HEK293T (cell line): ENCODE results near the gene TSPAN33.

ENCODE experiments used
- ARNT ChIP-seq: fragments of 450-650 bp; IDR thresholded peaks from 2 replicates; pipeline ENCODE4 v1.6.1; 2017; ENCODE audit warnings: mild to moderate bottlenecking
- BHLHE40 ChIP-seq: fragments of 450-650 bp; IDR thresholded peaks from 2 replicates; pipeline ENCODE4 v1.6.1; 2016; ENCODE audit warnings: mild to moderate bottlenecking, moderate library complexity, borderline replicate concordance
- ELF4 ChIP-seq: fragments of 450-650 bp; IDR thresholded peaks from 2 replicates; pipeline ENCODE4 v1.6.1; 2017; ENCODE audit warnings: antibody characterized with exemption
- FOXA1 ChIP-seq: fragments of 450-650 bp; IDR thresholded peaks from 2 replicates; pipeline ENCODE4 v1.6.1; 2016; ENCODE audit warnings: mild to moderate bottlenecking
- FOXK2 ChIP-seq: fragments of 450-650 bp; IDR thresholded peaks from 2 replicates; pipeline ENCODE4 v1.6.1; 2016; ENCODE audit warnings: mild to moderate bottlenecking
- FOXM1 ChIP-seq: fragments of 450-650 bp; IDR thresholded peaks from 2 replicates; pipeline ENCODE4 v1.6.1; 2017; ENCODE audit warnings: mild to moderate bottlenecking, borderline replicate concordance
- SP1 ChIP-seq: fragments of 450-650 bp; IDR thresholded peaks from 2 replicates; pipeline ENCODE4 v1.6.1; 2017
- SUZ12 ChIP-seq: fragments of 450-650 bp; IDR thresholded peaks from 2 replicates; pipeline ENCODE4 v1.6.1; 2016; ENCODE audit warnings: mild to moderate bottlenecking
- TARDBP ChIP-seq: fragments of 450-650 bp; IDR thresholded peaks from 2 replicates; pipeline ENCODE4 v1.6.1; 2016

DNA sequence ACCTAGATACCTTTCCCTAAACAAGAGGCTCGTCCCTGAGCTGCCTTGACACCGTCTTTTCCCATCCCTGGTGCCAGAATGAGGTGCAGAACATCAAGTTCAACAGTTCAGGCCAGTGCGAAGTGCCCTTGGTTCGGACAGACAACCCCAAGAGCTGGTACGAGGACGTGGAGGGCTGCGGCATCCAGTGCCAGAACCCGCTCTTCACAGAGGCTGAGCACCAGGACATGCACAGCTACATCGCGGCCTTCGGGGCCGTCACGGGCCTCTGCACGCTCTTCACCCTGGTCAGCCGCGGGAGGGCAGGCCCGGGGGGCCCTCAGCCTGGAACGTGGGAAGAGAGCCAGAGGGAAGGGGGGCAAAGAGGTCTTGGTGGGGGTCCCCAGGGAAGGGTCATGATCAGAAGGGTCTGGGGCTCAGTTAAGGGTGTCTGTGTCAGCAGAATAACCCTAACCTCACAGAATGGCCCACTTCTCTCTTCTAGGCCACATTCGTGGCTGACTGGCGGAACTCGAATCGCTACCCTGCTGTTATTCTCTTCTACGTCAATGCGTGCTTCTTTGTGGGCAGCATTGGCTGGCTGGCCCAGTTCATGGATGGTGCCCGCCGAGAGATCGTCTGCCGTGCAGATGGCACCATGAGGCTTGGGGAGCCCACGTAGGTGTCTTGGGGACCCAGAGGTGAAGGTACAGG is 60.8 kb downstream of the TSPAN33 start:
- no peak for TF ChIP-seq BHLHE40
- TF ChIP-seq SUZ12: no peak
- no peak for TF ChIP-seq FOXK2
- no peak for TF ChIP-seq ELF4
- TF ChIP-seq ARNT: no peak
- TF ChIP-seq SP1: no peak
- TF ChIP-seq FOXA1: no peak
- no peak for TF ChIP-seq TARDBP
- no peak for TF ChIP-seq FOXM1
